Adrenal gland (tissue), 12 donors: ENCODE measurements around the gene COL4A1. TPM values are rescaled to one million over a fixed set of nuclear protein-coding genes. Genes with fewer than 3 reads are reported as not detected.

Experiments
- DNase-seq, 7 donors: peaks; one replicate each; pipeline ENCODE4 v3.0.0-alpha.2; 2019 to 2020
- H3K27ac ChIP-seq, 5 donors: fragments of 200-600 bp; sonication (generic) in 4 of 5; 1 replicate in 3 of 5; 2 replicates in 2 of 5; pipeline versions ENCODE4 v1.5.1 to v1.8.0; 2016 to 2020; ENCODE audit warnings: mild to moderate bottlenecking in 1 of 5
- H3K27me3 ChIP-seq: fragments of 200-600 bp; 2 replicates; pipeline ENCODE4 v1.8.0; 2021
- H3K36me3 ChIP-seq, 2 donors: fragments of 200-600 bp; replicated peaks in 1 of 2; 1 replicate in 1 of 2; 2 replicates in 1 of 2; pipeline versions ENCODE4 v1.5.1 to v1.8.0; 2018 to 2022
- H3K4me1 ChIP-seq, 2 donors: fragments of 200-600 bp; replicated peaks in 1 of 2; 1 replicate in 1 of 2; 2 replicates in 1 of 2; pipeline versions ENCODE4 v1.5.1 to v1.8.0; 2018 to 2021
- H3K4me3 ChIP-seq, 4 donors: fragments of 200-600 bp; sonication (generic) in 3 of 4; one replicate each; pipeline ENCODE4 v1.5.1; 2016 to 2018
- H3K9me3 ChIP-seq, 3 donors: fragments of 200-600 bp; sonication (generic) in 1 of 3; replicated peaks in 1 of 3; 1 replicate in 2 of 3; 2 replicates in 1 of 3; pipeline versions ENCODE4 v1.5.1 to v1.8.0; 2016 to 2021
- POLR2A ChIP-seq, 2 donors: fragments of 450-650 bp; IDR thresholded peaks; one replicate each; pipeline ENCODE4 v1.6.1; 2017; ENCODE audit warnings: antibody characterized with exemption in 2 of 2, mild to moderate bottlenecking in 2 of 2, moderate library complexity in 1 of 2
- WGBS, 4 donors: extraction: QIAGEN DNeasy Blood & Tissue Kit in 2 of 4; methylation state at CpG; one replicate each; pipeline versions ENCODE4 v1.1.5 to v1.1.7; 2013 to 2017; 5-methylcytosine and 5-hydroxymethylcytosine counted together
- intact Hi-C, 2 donors: fragments of 100-400 bp; cut with DNase I; formaldehyde crosslinking; loops; one replicate each; pipeline versions ENCODE4 v1.14.1 to v1.15.0; 2022 to 2023
- polyA plus RNA-seq, 3 donors: library from polyadenylated mRNA; stranded (reverse); fragments of 200-250 nt in 2 of 3; fragments of 350-450 nt in 1 of 3; fragmentation: Illumina TruSeq in 1 of 3; extraction: RNeasy Lipid Tissue Mini Kit (QIAGEN cat#74804) in 1 of 3; gene quantifications; one replicate each; pipeline ENCODE4 v1.2.3, GENCODE V29; 2013 to 2014
- total RNA-seq, 9 donors: library from RNA; depleted of rRNA in 4 of 9; stranded (reverse); fragments of >200 nt in 4 of 9; fragments of 120-200 nt in 1 of 9; fragmentation: NEBNext Ultra II Directional in 1 of 9; extraction: Animal tissue kit (Norgen Biotek cat#: 25700) in 1 of 9; gene quantifications; one replicate each; pipeline versions ENCODE4 v1.1.0 to v1.2.4, GENCODE V29; 2013 to 2023
- TF ChIP-seq, protein P1 (sequence below), 6 experiments: fragments of 450-650 bp in 4 of 6; fragments of 200-600 bp in 2 of 6; sonication (generic) in 1 of 6; IDR thresholded peaks; 1 replicate in 5 of 6; 2 replicates in 1 of 6; pipeline versions ENCODE4 v1.5.1 to v1.8.0; 2016 to 2021; ENCODE audit warnings: antibody characterized with exemption in 6 of 6, mild to moderate bottlenecking in 2 of 6, moderate library complexity in 1 of 6
- donor health status: healthy with polysubstance abuse.
- donor health status: Bipolar disorder and iron deficiency.
- donor health status: DM: yes; HTN: yes; CAD: no.
- donor health status: DM: no; HTN: no; CAD: no.
- donor health status: DM: no; HTN: no; CAD: no.
- donor health status: DM: yes; HTN: yes; CAD: no.

COL4A1 gene
- total and polyA plus RNA-seq, 12 donors: 62.4 to 364 (median 183) TPM

- Histone ChIP-seq H3K9me3 (no peaks in the 10 kb centered on the region), H3K27me3 (no peaks in the 10 kb centered on the region), H3K27ac (peak overlapping the region in 3 of 5 donors; percentile 33 to 90 (median 87)), H3K4me1 (peaks cover 15 to 29% of the 10 kb centered on the region in 2 donors), H3K36me3 (no peaks in the 10 kb centered on the region), H3K4me3 (no peak overlapping the region)
- TF ChIP-seq, protein P1, sequence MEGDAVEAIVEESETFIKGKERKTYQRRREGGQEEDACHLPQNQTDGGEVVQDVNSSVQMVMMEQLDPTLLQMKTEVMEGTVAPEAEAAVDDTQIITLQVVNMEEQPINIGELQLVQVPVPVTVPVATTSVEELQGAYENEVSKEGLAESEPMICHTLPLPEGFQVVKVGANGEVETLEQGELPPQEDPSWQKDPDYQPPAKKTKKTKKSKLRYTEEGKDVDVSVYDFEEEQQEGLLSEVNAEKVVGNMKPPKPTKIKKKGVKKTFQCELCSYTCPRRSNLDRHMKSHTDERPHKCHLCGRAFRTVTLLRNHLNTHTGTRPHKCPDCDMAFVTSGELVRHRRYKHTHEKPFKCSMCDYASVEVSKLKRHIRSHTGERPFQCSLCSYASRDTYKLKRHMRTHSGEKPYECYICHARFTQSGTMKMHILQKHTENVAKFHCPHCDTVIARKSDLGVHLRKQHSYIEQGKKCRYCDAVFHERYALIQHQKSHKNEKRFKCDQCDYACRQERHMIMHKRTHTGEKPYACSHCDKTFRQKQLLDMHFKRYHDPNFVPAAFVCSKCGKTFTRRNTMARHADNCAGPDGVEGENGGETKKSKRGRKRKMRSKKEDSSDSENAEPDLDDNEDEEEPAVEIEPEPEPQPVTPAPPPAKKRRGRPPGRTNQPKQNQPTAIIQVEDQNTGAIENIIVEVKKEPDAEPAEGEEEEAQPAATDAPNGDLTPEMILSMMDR (IDR thresholded peaks at IDR 0.05): no peak
- no peak for TF ChIP-seq POLR2A (IDR thresholded peaks at IDR 0.05)
- peak in 1 of 7 donors; percentile 56 for DNase-seq
- intact Hi-C loops: no loop called here
- WGBS, 4 donors: 56 to 63% (median 57%) methylated on average over 13 of the region's 13 CpGs
Measured at GRCh38 chr13:110338441-110339101, 31.6 kb upstream of the COL4A1 start.

- no peak for TF ChIP-seq POLR2A (IDR thresholded peaks at IDR 0.05)
- TF ChIP-seq, protein P1 (IDR thresholded peaks at IDR 0.05): no peak
- Histone ChIP-seq H3K27ac (peak overlapping the region in 2 of 5 donors; percentile 87 to 90), H3K9me3 (no peaks in the 10 kb centered on the region), H3K4me3 (no peak overlapping the region), H3K36me3 (no peaks in the 10 kb centered on the region), H3K27me3 (no peaks in the 10 kb centered on the region), H3K4me1 (peaks cover 15 to 28% of the 10 kb centered on the region in 2 donors)
- intact Hi-C loops: no loop called here
- WGBS, 4 donors: 71 to 77% (median 72%) methylated on average over 6 to 7 of the region's 7 CpGs
- DNase-seq: peak in 1 of 7 donors; percentile 55
Measured at GRCh38 chr13:110337247-110337646, 30.3 kb upstream of the COL4A1 start.

GRCh38 chr13:110336681-110337080, 29.7 kb upstream of the COL4A1 start:
- peaks cover 14 to 23% of the 10 kb centered on the region in 2 donors for H3K4me1 ChIP-seq
- H3K27ac ChIP-seq: peak overlapping the region in 2 of 5 donors; percentile 87 to 90
- H3K27me3 ChIP-seq: no peaks in the 10 kb centered on the region
- H3K4me3 ChIP-seq: no peak overlapping the region
- peak in 1 of 7 donors; percentile 46 for DNase-seq
- no peaks in the 10 kb centered on the region for H3K36me3 ChIP-seq
- 68 to 76% (median 72%) methylated on average over 4 to 5 of the region's 5 CpGs for WGBS, 4 donors
- no peaks in the 10 kb centered on the region for H3K9me3 ChIP-seq
- intact Hi-C loops: no loop called here
- no peak for TF ChIP-seq POLR2A (IDR thresholded peaks at IDR 0.05)
- TF ChIP-seq, protein P1 (IDR thresholded peaks at IDR 0.05): no peak

DNA sequence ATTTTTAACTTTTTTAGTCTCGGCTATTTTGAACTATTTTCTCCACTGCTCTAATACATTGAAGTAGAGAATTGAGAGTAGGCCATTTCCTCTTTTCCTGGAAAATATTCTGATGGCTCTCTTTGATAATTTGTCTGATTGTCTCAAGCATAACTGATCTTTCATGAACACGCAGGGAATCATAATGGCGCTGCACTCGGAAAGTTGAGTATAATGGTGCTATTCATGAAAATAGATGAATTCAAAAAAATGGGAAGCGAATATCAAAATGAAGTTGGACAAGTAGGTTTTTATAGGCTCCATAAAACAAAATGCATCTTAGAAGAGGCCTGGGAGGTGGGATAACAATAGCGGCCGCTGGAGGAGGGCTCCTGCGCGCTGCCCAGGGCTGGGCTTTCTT, 29.2 kb upstream of the COL4A1 start:
- Histone ChIP-seq H3K9me3 (no peaks in the 10 kb centered on the region), H3K27ac (no peak overlapping the region), H3K4me1 (peaks cover 8 to 17% of the 10 kb centered on the region in 2 donors), H3K4me3 (no peak overlapping the region), H3K36me3 (no peaks in the 10 kb centered on the region), H3K27me3 (no peaks in the 10 kb centered on the region)
- peak in 1 of 7 donors; percentile 11 for DNase-seq
- WGBS, 4 donors: 92 to 97% (median 94%) methylated on average over 9 of the region's 9 CpGs
- TF ChIP-seq POLR2A (IDR thresholded peaks at IDR 0.05): no peak
- TF ChIP-seq, protein P1 (IDR thresholded peaks at IDR 0.05): no peak
- intact Hi-C loops: no loop called here
